ENCODE data around the gene BRD4. TPM values are rescaled to one million over a fixed set of nuclear protein-coding genes. Genes with fewer than 3 reads are reported as not detected.
"Not testable (repeated sequence)": the region's sequence is repeated elsewhere in the genome, so short reads cannot be mapped to it uniquely, and the experiment has no call there.

The BRD4 gene
- total RNA-seq, 1 experiment from 2014 or later: 20.3 TPM

GRCh38 chr19:15363048-15363447 is 30.7 kb upstream of the BRD4 start:
- DNase-seq (ENCODE audit: low spot score): not testable (repeated sequence)

- DNase-seq (ENCODE audit: low spot score): not testable (repeated sequence)
Measured at GRCh38 chr19:15360015-15360414, 27.7 kb upstream of the BRD4 start.

GRCh38 chr19:15358918-15359317 is 26.6 kb upstream of the BRD4 start:
- DNase-seq (ENCODE audit: low spot score): no peak

- DNase-seq (ENCODE audit: low spot score): no peak
Measured at GRCh38 chr19:15357906-15358305, 25.6 kb upstream of the BRD4 start.

- no peak for DNase-seq (ENCODE audit: low spot score)
Measured at GRCh38 chr19:15354566-15355296, 22.4 kb upstream of the BRD4 start.

- no peak for DNase-seq (ENCODE audit: low spot score)
Measured at GRCh38 chr19:15353908-15354307, 21.6 kb upstream of the BRD4 start.

GRCh38 chr19:15352535-15352934 is 20.2 kb upstream of the BRD4 start:
- not testable (repeated sequence) for DNase-seq (ENCODE audit: low spot score)

GRCh38 chr19:15341328-15341727 is 9.0 kb upstream of the BRD4 start:
- DNase-seq (ENCODE audit: low spot score): not testable (repeated sequence)

- DNase-seq (ENCODE audit: low spot score): no peak
Measured at GRCh38 chr19:15340086-15340485, 7.7 kb upstream of the BRD4 start.

- no peak for DNase-seq (ENCODE audit: low spot score)
Measured at GRCh38 chr19:15337202-15337601, 4.9 kb upstream of the BRD4 start.

- not testable (repeated sequence) for DNase-seq (ENCODE audit: low spot score)
Measured at GRCh38 chr19:15335992-15336391, 3.7 kb upstream of the BRD4 start.

GRCh38 chr19:15331419-15332310 is 674 bp downstream of the BRD4 start:
- peak; percentile 33 for DNase-seq (ENCODE audit: low spot score)

GRCh38 chr19:15330801-15331418 is 1.4 kb downstream of the BRD4 start:
- no peak for DNase-seq (ENCODE audit: low spot score)

- DNase-seq (ENCODE audit: low spot score): no peak
Measured at GRCh38 chr19:15328312-15328711, 4.0 kb downstream of the BRD4 start.

- no peak for DNase-seq (ENCODE audit: low spot score)
Measured at GRCh38 chr19:15324791-15325519, 7.4 kb downstream of the BRD4 start.

- no peak for DNase-seq (ENCODE audit: low spot score)
Measured at GRCh38 chr19:15323496-15324235, 8.7 kb downstream of the BRD4 start.

- DNase-seq (ENCODE audit: low spot score): no peak
Measured at GRCh38 chr19:15321739-15322138, 10.6 kb downstream of the BRD4 start.

- no peak for DNase-seq (ENCODE audit: low spot score)
Measured at GRCh38 chr19:15320116-15320515, 12.2 kb downstream of the BRD4 start.

GRCh38 chr19:15318241-15318691 is 14.1 kb downstream of the BRD4 start:
- no peak for DNase-seq (ENCODE audit: low spot score)

- DNase-seq (ENCODE audit: low spot score): no peak
Measured at GRCh38 chr19:15317392-15318071, 14.8 kb downstream of the BRD4 start.

All from HT-29 (cell line).